Hematopoietic multipotent progenitor cell treated with erythropoietin and hydrocortisone succinate and interleukin-3 and kit ligand, for 17 days (in vitro differentiated cells): ENCODE data around the gene RNF103.
"Not testable (repeated sequence)": the region's sequence is repeated elsewhere in the genome, so short reads cannot be mapped to it uniquely, and the experiment has no call there.

Source experiments
- DNase-seq: peaks from one replicate; pipeline ENCODE4 v3.0.0-alpha.2; 2015; ENCODE audit warnings: low spot score

The RNF103 gene, protein sequence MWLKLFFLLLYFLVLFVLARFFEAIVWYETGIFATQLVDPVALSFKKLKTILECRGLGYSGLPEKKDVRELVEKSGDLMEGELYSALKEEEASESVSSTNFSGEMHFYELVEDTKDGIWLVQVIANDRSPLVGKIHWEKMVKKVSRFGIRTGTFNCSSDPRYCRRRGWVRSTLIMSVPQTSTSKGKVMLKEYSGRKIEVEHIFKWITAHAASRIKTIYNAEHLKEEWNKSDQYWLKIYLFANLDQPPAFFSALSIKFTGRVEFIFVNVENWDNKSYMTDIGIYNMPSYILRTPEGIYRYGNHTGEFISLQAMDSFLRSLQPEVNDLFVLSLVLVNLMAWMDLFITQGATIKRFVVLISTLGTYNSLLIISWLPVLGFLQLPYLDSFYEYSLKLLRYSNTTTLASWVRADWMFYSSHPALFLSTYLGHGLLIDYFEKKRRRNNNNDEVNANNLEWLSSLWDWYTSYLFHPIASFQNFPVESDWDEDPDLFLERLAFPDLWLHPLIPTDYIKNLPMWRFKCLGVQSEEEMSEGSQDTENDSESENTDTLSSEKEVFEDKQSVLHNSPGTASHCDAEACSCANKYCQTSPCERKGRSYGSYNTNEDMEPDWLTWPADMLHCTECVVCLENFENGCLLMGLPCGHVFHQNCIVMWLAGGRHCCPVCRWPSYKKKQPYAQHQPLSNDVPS

GRCh38 chr2:86623494-86624266 lies at the start of gene RNF103:
TSS of gene RNF103 (minus strand) at chr2:86623865. CDS start at chr2:86622886, 979 bp downstream.
- peak; percentile 92 for DNase-seq

DNA sequence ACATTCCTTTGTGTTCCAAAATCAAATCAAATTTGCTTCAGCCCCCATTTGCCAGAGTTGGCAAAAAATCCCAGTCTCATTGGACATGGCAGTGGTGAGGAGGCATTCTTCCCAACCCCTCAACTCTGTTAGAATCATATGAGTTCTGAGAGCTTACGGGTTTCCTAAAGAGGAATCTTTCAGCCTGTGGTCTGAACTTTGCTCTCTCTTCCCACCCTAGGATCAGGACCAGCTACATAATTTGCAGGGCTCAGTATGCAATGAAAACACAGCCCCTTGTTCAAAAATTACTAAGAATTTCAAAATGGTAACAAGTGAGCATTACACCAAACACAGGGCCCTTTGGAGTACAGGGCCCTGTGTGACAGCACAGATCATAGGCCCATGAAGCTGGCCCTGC lies 49.3 kb upstream of the RNF103 start:
- DNase-seq = no peak

- DNase-seq = no peak
Observed at GRCh38 chr2:86672027-86672545, 48.4 kb upstream of the RNF103 start.

- DNase-seq = no peak
Observed at GRCh38 chr2:86671337-86671981, 47.8 kb upstream of the RNF103 start.

DNA sequence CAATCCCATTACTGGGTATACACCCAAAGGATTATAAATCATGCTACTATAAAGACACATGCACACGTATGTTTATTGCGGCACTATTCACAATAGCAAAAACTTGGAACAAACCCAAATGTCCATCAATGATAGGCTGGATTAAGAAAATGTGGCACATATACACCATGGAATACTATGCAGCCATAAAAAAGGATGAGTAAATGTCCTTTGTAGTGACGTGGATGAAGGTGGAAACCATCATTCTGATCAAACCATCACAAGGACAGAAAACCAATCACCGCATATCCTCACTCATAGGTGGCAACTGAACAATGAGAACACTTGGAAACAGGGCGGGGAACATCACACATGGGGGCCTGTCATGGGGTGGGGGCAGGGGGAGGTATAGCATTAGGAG lies 45.7 kb upstream of the RNF103 start:
- not testable (repeated sequence) for DNase-seq

GRCh38 chr2:86661333-86661732 lies 37.7 kb upstream of the RNF103 start:
- no peak for DNase-seq

GRCh38 chr2:86650188-86650587 lies 26.5 kb upstream of the RNF103 start:
- no peak for DNase-seq

GRCh38 chr2:86649119-86649947 lies 25.7 kb upstream of the RNF103 start:
- DNase-seq = no peak

DNA sequence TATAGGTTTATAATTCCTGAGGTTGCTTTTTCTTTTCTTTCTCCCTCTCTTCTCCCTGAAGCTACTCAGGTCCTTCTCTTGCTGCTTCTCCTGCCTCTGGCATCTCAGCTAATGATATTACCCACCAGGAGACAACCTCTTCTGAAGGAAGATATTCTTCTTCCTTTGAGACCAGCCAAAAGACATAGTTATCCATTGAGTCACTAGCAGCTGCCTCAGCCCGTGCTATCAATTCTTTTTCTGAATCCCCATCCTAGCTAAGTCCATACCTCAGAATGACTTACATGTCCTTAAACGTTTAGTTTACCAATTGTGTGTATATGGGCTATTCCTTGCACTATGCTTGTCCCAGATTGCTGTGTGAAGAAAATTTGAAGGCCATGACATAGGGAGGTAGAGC lies 25.0 kb upstream of the RNF103 start:
- no peak for DNase-seq

DNA sequence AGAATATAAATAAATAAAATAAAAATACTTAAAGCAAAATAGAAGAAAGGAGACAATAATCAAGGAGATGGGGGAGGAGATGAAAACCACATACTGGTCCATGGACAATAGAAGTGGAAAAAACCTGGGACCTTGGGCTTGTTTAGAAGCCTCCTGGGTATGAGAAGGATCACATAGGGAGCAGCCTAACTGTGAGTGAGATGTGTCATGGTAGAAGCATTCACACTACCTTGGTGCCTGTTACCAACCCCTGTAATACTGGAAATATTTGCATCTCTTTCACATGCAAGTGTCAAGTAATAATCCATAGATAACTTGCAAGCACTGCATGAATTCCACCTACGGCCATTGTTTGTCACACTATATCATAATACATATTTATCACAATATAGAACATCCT lies 23.2 kb upstream of the RNF103 start:
- DNase-seq = no peak

DNA sequence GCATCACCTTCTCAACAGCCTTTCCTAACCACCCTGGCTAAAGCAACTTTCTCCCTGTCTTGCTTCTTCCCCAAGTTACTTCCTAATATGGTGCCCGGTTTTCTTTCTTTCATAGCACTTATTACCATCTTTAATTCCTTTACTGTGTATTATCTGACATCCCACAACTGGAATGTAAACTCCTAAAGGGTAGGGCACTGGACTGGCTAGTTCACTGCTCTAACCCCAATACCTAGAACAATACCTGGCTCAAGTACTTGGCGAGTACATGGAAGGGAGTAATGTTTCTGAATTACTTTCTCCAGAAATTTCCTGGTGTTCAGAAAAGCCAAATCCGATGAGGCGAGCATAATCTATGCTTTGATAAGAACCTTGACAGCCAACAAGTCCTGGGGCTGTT lies 22.7 kb upstream of the RNF103 start:
- DNase-seq = no peak

- DNase-seq = no peak
Observed at GRCh38 chr2:86645752-86646151, 22.1 kb upstream of the RNF103 start.

DNA sequence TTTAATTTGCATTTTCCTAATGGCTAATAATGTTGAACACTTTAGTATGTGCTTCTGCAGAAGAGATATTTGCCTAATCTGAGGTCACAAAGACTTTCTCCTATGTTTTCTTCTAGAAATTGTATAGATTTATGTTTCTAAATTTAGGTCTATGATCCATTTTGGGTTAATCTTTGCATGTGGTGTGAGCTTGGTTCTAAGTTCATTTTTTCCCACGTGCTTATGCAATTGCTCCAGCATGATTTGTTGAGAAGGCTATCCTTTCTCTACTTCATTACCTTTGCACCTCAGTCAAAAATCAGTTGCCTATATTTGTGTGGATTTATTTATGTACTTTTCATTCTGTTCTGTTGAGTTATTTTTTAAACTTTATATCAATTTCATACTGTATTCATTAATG lies 15.0 kb upstream of the RNF103 start:
- no peak for DNase-seq

DNA sequence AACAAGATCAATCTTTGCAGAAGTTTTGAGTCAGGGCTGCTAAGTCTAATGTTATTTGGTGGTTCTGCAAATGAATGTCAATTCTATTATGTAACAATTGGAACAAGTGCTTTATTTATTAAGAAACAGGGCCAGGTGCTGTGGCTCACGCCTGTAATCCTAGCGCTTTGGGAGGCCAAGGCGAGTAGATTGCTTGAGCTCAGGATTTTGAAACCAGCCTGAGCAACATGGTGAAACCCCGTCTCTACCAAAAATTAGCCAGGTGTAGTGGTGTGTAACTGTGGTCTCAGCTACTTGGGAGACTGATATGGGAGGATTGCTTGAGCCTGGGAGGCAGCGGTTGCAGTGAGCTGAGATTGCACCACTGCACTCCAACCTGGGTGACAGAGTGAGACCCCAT lies 13.2 kb upstream of the RNF103 start:
- no peak for DNase-seq

DNA sequence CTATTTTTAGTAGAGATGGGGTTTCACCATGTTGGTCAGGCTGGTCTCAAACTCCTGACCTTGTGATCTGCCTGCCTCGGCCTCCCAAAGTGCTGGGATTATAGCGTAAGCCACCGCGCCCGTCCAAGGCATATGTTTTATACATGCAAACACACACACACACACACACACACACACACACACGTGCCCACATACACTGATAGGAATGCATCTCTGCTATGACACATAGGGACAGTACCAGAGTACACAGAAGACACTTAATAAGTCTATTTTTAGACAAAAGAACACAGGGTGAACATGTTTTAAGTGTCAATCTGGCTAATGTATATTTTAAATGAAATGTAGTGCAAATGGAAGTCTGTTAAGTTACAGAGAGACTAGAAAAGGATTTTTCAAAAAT lies 10.7 kb upstream of the RNF103 start:
- no peak for DNase-seq

GRCh38 chr2:86633155-86633651 lies 9.5 kb upstream of the RNF103 start:
- no peak for DNase-seq

- DNase-seq = no peak
Observed at GRCh38 chr2:86632672-86633071, 9.0 kb upstream of the RNF103 start.

DNA sequence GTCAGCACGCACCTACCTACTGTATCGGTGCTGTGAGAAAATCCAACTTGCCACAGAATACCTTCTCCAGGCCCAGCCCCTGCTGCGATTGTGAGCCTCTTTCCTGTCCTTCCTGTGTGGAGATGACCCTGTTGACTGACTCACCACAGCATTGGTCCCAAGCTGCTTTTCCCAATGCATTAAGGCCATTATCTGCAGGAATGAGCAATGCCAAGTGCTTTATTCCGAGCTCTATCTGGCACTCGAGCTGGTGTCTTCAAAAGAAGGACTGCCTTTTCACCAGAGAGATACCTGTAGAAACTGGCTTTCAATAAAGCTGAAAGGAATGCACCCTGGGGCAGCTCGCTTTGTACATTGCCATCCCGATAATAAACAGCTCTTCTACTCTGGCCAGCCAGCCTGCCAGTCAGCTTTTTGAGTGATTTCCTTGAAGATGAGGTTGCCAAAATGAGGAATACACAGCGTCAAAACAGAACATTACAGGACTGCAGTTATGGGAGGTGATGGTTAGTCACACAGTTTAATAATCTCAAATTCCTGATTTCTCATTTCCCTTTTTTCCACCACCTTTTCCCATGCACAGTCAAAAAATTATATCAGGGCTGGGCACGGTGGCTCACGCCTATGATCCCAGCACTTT lies 8.3 kb upstream of the RNF103 start:
- no peak for DNase-seq

DNA sequence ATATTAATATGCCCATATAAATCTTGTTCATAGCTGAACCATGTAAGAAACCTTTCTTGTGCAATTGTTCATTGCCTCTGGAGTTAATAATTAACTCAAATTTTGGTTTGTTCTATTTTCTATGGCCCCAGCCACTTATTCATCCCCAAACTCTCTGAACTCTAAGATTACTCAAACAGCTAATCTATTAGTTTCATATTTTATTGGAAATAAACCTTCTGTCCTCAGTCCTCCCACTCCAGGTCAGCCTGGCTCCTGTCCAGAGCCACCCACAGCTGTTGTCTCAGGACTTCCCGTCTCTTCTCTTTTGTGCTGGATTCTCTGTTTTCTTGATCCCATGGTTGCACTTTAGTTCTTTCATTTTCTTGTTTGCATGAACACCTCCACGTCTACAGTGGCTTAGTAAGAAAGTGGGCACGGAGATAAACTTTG lies 4.4 kb upstream of the RNF103 start:
- DNase-seq = no peak

DNA sequence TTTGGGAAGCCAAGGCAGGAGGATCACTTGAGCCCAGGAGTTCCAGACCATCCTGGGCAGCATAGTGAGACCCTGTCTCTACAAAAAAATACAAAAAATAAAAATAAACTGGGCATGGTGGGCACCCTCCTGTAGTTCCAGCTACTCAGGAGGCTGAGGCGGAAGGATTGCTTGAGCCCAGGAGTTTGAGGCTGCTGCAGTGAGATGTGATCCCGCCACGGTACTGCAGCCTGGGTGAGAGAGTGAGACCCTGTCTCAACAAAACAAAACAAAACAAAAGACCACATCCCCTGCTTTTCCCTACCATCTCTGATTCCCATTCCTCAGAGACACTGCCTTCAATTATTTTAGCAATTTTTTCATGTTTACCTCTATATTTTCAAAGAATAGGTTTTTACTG lies 3.9 kb upstream of the RNF103 start:
- no peak for DNase-seq
